Suppressor macrophage (primary cell): Measurements from ENCODE around the gene NNAT.
A peak's percentile ranks its signal among the peaks of the same experiment; 100 is the strongest.

ENCODE experiments used
- DNase-seq, 4 experiments: peaks; one replicate each; pipeline ENCODE4 v3.0.0-alpha.2; 2020 to 2022

Gene NNAT

GRCh38 chr20:37567671-37568588, 46.9 kb downstream of the NNAT start:
- DNase-seq: peak in 2 of 4 experiments; percentile 14 to 18

- DNase-seq: no peak
These were observed 49.4 kb downstream of the NNAT start for GRCh38 chr20:37570419-37570818.

DNA sequence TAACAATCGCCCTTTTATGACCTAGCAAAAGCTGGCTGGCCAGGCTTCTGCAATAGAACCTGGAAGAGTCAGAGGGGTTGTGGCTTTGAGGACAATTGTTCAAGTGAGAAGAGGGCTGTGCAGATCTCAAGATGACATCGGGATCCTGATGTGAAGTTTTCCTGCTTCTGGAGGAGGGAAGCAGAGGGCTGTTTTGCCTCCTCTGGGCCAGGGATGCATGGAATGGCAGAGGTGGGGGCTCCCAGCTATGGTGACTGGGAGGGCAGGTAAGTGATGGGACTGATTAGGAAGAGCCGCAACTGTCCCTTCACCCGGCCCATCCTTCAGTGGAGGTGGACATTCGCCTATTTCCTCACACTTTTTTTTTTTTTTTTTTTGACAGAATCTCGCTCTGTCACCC, 50.0 kb downstream of the NNAT start:
- DNase-seq: no peak
